Fibroblast of skin of left biceps (primary cell): ENCODE results near the gene RGS5.
"Not testable (repeated sequence)": the region's sequence is repeated elsewhere in the genome, so short reads cannot be mapped to it uniquely, and the experiment has no call there.

Experiments
- DNase-seq, 2 experiments: peaks; one replicate each; pipeline ENCODE4 v3.0.0-alpha.2; 2013; ENCODE audit warnings: low read depth in 2 of 2

RGS5 gene, protein sequence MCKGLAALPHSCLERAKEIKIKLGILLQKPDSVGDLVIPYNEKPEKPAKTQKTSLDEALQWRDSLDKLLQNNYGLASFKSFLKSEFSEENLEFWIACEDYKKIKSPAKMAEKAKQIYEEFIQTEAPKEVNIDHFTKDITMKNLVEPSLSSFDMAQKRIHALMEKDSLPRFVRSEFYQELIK

DNA sequence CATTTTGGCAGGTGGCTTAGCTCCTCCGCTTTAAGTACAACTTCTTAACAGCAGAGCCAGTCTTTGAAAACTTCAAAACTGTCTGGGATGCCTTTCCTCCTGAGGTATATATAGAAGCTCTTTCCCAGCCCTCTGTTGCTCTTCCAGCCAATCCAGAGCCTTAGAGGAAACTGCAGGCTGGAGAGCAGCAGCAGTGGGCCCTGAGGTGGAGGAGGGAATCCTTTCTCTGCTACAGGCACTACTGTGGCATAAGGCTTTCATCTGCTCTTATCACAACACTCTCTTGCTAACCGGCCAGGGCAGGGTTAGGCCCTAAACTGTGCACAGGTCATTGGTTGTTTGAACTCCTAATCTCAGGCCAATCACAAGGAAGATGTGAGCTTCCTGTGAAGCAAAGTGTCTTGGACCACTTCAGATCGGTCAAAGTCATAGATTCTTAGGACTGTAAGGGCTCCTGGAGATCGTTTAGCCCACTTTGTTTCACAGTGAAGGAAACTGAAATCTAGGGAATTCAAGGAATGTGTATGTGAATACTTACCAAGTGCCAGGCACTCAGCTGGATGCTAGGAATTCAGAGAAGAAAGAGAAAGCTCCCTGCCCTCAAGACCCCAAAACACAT, at the start of gene RGS5:
Gene RGS5, minus strand, starts transcription at position 84 of the 619 bp plus-strand sequence. Its CDS starts 81 bp downstream, at position 3.
- peak; percentile 7 to 21 for DNase-seq

DNA sequence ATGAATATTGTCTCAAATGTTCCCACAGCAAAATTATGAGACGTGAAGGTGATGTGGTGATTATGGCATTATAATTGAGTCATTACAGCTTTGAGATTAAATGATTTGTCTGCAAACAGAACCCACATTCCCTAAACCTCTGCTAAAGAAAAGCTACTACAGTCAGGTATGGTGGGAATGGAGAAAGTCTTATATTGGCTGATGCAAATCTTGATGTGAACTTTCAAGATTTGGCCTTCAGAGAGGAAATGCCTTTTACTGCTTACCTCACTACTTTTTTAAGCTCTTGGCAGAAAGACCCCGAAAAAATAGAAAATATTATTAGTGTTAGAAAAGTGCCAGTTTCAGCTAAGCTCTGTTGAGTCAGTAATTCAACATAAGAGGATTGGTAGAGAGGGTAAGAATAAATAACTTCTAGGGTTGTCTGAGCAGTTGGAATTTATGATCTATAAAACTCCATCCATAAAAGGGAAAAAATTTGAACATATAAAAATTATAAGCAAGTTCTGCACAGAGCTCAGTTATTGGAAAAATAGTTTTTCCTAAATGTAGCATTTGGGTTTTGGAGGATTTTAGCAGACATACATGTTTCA, 47.8 kb upstream of the RGS5 start:
- no peak for DNase-seq

DNA sequence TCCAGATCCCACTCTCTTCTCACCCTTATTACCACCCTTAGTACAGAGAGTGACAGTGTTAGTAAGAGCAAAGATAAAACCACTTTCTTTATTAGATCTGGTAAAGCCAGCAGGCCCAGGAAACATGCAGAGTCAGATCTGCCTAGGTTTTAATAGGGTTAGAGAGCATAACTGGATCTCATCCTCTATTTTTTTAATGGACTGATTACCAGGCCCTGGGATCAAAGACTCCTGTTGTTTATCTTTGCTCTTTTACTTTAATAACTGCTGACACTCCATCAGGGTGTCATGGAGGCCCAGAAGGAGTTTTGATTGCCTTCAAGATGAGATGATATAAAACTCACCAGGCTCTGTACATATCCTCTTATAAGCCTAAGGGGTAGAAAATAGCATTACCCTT, 45.3 kb upstream of the RGS5 start:
- DNase-seq = no peak

DNA sequence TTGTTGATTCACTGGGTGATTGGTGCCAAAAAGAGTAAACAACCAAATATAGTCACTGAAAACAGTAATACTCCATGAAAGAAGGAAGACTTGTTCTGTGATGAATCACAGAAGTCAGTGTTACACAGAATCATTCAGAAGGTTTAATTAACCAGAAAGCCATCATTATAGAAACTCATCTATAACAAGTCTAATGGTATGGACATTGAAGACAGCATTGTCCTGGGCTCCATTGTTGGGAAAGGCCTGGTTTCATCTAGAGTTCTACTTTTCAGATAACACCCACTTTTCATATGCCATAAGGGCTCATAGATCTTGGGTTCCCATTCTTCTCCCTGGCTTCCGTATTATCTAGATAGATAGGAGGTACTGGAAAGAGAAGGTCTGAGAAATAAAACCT, 41.9 kb upstream of the RGS5 start:
- DNase-seq = not testable (repeated sequence)

DNA sequence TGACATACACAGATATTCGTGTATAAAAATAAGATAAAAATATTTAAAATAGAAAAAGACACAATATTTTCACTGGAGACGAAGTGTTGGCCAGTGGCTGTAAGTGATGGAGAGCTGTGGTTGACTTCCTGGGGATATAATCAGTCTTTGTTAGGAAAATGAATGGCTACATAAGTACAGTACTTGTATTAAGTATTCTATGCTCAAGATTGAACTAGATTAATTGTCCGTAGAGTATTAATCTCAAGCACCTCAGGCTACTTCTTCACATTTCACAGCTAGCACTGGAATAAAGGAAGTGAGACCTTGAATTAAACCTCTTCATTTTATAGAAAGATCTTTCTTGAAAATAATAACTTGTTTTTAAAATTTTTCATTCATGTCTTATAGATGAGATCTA, 39.0 kb upstream of the RGS5 start:
- no peak for DNase-seq

DNA sequence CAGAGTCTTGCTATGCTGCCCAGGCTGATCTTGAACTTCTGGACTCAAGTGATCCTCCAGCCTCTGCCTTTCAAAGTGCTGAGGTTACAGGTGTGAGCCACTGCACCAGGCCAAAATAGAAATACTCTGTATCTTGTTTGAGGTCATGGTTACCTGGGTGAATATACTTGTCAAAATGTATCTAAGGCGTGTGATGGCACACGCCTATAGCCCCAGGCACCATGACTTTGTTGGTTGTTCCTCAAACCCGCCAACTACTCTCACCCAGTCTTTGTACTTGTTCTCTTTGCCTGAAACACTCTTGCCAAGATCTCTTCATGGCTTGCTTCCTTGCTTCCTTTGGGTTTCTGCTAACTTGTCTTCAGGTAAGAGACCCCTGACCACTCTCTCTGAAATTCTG, 38.0 kb upstream of the RGS5 start:
- no peak for DNase-seq

DNA sequence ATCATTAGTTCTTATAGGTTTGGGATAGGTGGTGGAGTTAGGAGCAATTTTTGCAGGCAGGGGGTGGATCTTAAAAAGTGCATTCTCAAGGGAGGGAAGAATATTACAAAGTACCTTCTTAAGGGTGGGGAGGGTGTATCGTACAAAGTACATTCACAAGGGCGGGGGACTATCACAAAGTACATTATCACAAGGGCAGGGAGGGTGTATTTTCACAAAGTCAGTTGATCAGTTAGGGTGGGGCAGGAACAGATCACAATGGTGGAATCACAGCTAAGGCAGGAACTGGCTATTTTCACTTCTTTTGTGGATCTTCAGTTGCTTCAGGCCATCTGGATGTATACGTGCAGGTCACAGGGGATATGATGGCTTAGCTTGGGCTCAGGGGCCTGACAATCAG, 30.9 kb upstream of the RGS5 start:
- not testable (repeated sequence) for DNase-seq

DNA sequence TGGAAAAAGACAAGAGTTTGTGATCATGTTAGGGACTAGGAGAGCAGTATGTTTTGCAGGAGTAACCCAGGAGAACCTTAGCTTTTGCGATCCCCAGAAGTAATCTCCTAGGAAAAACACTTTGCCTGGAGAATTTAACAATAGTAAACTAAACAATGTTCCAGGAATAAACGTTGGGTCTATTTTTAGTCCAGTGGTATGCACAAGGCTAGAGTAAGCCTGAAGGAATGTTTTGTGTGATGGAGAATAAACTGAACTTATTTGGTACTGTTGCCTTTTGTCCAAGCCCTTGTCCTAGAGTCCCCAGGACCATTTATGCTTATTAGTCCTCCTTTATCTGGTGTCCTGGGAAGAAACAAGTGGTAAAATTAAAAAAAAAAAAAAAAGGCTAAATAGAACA, 28.7 kb upstream of the RGS5 start:
- peak; percentile 23 to 37 for DNase-seq

DNA sequence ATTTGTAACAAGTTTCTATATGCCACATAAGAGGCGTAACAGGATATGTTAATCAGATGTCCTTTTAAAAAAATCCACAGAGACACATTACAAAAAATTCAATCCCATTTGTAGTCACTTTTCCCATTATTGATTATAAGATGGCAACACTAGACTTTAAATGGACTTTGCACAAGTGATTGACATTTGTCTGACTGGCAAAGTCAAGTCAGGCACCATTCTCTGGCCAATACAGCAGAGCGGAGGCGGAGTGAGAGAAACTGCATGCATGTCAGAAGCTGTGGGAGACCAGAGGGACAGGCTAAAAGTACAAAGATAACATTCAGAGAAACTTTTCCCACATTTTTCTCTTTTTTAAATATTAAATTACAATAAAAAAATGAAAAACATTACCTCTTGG, 28.1 kb upstream of the RGS5 start:
- no peak for DNase-seq

DNA sequence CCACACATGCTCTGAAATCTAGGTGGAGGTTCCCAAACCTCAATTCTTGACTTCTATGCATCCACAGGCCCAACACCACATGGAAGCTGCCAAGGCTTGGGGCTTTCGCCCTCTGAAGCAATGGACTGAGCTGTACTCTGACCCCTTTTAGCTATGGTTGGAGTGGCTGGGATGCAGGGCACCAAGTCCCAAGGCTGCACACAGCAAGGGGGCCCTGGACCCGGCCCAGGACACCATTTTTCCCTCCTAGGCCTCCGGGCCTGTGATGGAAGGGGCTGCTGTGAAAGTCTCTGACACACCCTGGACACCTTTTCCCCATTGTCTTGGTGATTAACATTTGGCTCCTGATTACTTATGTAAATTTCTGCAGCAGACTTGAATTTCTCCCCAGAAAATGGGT, 25.6 kb upstream of the RGS5 start:
- not testable (repeated sequence) for DNase-seq

DNA sequence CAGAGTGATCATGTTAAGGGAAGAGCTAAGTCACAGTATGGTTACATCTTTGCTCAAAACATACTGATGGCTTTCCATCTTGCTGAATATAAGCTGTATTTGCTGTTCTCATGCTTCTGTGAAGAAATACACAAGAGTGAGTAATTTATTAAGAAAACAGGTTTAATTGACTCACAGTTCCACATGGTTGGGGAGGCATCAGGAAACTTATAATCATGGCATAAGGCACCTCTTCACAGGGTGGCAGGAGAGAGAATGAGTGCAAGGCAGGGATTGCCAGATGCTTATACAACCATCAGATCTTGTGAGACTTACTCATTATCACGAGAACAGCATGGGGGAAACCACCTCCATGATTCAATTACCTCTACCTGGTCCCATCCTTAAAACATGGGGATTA, 24.4 kb upstream of the RGS5 start:
- DNase-seq = no peak

DNA sequence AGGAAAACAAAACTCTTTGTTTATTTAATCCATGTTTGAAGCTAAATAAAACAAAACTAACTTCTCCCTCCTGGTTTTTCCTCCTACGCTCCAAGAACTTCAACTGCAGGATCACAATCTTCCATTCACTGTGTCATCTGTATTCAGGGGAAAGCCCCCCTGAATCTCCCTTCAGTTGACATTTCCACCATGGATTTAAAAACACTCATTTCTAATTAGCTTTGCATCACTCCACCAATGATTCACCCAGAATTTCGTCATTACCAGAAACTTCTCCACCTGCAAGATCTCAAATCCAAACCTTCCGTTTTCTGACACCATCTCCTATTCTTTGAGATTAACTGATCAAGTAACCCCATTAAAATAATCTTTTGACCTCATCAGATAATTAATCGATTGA, 10.9 kb upstream of the RGS5 start:
- no peak for DNase-seq

DNA sequence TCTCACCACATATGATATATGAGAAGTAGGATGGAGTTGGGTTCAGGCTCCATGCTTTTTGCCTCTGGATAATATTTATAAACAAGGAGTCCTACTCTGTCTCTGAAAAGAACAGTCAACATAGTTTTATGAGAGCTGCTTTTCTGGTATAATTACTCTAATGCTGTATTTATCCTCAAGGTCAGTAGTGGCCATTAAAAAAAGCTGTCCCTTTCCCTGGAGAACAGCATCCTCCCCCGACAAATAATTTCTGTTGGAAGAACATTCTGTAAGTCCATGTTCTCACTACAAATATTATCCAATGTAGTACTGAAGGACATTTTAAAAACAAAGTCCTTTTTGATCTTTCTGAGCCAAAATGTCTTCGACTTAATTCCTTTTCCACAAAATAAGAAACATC, 9.0 kb upstream of the RGS5 start:
- DNase-seq = no peak

DNA sequence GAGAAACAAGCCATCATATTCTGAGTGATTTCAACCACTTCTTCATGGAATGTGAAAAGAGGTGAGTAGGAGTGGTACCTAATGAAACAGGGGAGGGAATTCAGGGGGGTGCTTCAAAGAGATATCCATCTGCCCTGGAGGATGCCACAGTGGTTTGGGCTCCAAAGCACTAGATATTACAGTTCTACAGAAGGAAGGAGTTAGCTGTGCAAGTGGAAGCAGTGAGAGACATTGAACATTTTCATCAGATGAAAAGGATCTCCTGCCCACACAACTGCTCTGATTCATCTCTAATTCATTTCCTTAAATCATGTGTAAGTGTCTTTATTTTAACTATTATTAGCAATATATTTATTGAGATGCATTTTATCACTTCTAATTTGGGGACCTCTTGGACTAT, 2.8 kb upstream of the RGS5 start:
- DNase-seq = no peak

DNA sequence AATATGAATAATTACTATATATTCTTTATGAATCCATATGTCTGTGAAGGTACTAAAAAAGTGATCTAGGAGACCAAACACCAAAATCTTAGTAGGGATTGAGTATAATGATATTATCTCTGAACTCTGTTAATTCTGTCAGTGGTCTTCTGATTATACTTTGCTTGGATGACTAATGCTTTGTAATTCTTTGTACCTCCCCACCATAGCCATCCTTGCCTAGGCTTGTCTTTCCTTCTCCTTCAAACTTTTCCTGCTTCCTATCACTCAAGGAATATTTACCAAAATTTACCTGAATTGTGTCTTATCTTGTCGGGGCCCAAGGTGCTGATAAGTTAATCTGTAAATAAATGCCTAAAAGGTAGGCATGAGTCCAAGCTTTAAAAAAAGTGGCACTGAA, 845 bp upstream of the RGS5 start:
- DNase-seq = no peak

DNA sequence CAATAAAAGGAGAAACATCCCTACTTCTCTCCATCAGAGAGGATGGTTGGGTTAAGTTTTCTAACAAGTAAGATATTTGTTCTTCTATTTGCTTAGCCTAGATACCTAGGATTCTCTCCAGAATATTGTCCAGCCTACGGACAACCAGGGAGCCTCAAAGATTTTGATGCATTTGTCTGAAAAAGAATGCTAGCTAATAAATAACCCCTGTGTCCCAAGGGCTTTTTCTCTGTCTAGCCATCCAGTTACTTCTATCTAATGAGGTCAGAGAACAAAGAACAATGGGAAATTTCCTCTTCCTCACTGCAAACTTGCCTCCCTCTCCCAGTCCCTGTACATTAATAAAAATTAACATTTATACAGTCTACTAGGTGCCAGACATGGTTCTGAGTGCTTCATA, 810 bp downstream of the RGS5 start:
- no peak for DNase-seq

DNA sequence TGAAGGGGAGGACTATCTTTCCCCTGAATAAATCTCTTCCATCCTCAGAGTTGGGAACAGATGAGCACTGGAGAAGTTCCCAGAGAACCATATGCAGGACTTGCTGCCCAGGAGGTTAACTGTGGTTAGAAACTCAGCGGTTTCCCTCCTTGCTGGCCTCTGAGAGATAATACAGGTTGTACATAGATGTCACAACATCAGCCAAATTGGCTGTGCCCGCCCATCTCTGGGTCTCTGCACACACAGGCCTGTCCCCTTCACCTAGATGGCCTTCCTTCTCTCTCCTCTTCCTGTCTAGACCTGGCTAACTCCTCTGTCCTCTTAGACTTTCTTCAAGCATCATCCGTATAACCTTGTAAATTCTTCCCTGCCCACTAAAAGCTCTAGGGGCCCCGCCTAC, 5.7 kb downstream of the RGS5 start:
- DNase-seq = no peak

DNA sequence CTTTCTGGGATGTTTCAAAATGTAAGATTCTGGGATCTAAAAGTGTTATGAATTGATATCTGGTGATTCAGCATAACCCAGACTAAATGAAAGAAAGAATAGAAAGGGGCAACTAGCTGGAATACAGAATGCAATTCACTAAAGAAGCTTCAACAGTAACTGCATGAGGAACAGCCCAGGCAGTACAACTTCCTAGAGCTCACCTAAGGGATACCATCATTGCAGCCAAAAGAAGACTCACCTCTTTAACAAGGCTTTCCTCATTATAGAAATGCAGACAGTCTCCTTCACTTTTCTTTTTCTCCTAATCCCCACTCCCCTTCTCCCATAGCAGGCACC, 6.3 kb downstream of the RGS5 start:
- DNase-seq = no peak

DNA sequence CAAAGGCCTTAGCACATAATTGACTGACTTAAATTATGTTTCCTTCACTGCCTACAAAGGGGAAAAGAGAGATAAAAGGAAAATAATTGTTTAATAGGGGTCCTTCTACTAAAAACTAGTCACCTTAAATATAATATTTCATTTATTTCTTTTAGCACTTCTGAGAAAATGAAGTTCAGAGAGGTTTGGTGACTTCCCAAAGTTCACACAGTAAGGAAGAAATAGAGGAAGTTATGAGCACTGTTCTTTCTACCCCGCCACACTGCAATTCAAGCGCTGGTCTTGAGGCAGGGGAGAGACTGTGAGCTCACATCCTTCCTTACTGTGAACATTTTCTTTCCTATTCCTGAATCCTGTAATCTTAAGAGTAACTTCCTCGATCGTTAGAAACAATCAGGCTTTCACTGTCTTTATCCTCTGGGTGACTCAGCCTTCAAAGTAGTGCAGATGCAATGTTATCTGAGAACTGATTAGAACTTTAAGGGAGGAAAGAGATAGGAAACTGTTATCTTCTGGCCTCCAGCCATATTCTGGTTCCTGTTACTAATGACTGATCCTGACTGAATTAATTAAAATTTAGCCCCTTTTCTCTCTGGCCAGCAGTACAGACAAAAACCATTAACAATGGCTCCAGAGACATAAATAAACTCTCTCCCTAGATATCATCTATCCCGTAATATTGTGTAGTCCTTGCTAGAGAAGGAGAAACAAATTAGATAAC, 6.8 kb downstream of the RGS5 start:
- no peak for DNase-seq

DNA sequence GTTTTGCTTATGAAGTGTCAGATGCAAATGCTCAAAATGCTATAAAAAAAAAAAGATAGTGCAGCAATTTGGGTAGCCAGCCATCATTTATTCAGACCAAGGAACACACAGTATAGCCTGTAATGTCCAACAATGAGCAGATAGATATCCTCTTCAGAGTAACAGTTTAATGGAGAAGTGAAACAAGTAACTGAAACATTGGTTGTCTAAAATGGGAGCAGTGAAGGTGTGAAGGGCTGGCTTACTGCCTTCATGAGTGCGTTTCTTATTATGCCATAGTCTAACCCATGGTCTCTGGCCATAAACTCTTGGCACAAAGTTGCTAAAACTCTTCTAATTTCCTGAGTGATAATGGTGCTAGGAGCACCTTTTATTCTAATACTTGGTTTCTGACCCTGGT, 11.4 kb downstream of the RGS5 start:
- DNase-seq = no peak

DNA sequence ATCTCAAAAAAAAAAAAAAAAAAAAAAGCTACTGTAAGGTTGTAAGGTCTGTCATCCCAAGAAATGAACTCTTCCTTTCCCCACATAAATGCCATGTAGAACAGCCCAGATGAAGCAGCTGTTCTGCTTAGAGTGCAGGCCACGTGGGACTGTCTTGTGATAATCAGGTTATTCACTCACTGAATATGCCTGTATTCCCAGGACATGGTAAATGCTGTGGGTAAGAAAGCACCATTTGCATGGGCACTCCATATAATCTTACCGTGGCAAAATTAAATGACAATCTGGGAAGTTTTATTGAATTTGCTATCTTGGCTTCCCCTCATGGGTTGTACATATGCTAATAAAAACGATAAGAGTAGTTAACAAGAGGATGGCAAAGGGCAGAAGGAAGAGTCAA, 13.8 kb downstream of the RGS5 start:
- DNase-seq = no peak

DNA sequence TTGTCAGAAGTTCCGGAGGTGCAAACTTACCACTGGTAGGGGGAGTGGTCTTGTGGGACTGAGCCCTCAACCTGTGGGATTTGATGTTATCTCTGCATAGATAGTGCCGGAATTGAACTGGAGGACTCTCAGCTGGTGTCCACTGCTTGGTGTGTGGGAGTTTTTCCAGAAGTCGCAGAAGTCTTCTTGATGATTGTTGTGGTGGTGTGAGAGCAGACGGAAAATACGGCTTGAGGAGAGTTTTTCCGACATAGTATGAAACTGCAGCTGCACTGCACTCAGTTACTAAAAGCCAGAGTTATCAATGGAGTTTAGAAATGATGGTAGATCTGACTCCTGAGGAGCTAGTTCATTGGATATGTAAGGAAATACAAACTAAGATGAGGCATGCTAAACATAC, 14.9 kb downstream of the RGS5 start:
- no peak for DNase-seq

DNA sequence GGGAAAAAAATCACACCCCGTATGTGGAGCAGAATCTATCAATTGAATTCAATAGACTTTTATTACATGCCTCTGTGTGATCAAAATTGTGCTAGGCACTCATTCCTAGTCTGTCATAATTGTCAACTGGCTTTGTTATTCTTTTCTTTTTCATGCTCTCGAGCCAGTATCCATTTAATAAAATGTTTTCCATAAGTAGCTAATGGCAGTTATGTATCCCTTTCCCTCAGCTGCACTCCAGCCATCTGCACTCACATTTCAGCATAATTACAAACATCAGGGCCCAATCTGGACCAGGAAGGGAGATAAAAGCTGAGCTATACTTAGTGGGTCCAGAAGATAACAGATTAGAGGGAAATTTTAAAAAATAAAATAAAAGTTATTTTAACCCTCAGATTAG, 15.9 kb downstream of the RGS5 start:
- DNase-seq = no peak
